Stimulated activated CD8-positive, alpha-beta memory T cell treated with anti-CD3 and anti-CD28 coated beads, Interleukin-15, amount 100 ng/mL, for 48 hours (primary cell): ENCODE data around the gene HADH.
"Not testable (repeated sequence)": the region's sequence is repeated elsewhere in the genome, so short reads cannot be mapped to it uniquely, and the experiment has no call there.

Experiments used
- DNase-seq, 2 donors: peaks; one replicate each; pipeline ENCODE4 v3.0.0-alpha.2; 2020; ENCODE audit warnings: low read depth in 2 of 2

The HADH gene

DNA sequence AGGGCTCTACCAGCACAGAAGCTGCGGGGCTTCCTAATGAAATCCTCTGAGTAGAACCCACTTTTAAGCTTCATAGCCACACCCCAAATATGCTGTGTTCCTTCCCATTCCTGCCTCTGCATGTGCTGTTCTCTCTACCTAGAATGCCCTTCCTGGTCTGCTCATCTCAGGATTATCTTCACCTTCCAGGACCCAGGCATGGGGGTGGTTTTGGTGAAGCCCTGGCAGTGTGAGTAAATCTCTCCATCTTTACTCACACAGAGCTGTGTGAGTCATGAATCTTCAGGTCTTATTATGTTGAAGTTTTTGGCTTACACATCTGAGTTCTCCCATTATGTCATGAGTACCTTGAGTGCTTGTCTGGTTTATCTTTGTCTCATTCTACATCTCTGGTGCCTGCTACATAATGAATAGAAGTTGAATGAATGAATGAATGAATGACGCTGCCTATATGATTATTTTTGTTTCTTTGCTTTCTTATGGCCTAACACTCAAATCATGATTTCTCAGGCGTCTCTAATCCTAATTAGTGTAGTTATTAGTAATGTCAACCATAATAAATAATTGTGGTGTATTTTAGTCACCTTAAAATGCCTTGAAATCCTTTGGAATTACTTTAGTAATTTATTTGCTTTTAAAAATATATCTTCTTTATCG, 41.9 kb downstream of the HADH start:
- no peak for DNase-seq

DNA sequence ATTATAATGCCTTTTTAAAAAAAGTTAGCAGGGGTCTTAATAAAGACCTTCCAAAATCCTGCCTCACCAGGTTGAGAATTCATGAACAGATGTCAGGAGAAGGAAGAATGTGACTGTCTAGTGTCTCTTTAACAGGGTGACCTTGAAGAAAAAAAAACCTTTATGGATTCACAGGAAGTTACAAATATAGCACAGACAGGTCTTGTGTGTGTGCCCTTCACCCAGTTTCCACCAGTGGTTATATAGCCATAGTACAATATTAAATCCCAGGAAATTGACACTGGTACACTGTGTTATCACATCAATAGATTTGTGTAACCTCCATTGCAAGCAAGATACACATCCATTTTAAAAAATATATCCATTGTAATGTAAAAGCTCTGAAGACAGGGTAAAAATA, 43.7 kb downstream of the HADH start:
- DNase-seq = no peak

DNA sequence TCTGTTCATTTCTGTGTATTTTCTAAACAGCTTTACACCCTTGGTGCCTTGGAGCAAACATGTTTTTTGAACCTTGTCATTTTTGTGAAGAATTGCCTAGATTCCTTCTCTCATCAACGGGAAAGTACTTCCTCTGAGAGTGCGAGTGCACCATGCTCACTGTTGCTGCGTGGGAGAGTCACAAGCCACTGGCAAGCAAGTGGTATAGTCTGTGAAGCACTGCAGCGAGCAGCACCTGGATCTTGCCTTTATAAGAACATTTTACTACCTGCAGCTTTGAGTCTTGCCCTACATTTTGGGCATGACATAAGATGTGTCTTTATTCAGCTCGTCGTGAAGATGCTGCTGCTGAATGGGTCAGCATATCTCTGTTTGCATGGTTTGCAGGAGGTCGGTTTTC, 44.9 kb downstream of the HADH start:
- no peak for DNase-seq

DNA sequence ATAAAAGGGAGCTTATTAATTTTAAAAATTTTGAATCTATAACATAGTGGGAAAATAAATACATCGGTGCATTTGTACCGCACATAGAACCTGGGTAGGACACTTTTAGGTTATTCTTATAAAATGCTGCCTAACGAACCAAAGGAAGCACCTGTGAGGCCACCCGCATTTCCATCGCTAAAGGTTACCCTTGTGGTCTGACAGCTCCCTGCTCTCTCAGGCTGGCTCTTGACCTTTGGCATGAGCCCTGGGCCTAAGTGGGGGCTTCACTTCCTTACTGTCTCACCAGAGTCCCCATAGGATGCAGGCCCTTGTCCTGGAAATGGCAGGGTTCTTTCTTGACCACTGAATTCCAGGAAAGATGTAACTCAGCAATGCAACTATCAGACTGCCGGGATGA, 46.0 kb downstream of the HADH start:
- no peak for DNase-seq

DNA sequence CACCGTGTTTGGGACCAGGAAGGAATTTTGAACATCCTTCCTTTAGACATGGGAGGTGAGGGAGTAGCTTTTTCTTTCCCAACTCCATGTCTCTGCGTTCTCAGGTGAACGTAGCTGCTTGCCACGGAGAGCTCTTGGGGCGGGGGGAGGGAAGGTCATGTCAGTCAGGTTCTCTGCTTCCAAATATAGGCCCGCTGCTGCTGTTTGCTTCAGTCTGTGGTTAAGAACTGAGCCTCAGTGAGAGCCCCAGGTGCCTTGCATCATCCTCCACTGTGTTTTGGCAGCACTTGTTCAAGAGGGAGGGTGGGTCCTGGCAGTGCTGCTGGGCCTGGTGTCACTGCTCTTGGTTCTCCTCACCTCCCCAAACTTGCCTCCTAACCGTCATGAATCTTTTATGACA, 46.5 kb downstream of the HADH start:
- peak; percentile 51 to 54 for DNase-seq

DNA sequence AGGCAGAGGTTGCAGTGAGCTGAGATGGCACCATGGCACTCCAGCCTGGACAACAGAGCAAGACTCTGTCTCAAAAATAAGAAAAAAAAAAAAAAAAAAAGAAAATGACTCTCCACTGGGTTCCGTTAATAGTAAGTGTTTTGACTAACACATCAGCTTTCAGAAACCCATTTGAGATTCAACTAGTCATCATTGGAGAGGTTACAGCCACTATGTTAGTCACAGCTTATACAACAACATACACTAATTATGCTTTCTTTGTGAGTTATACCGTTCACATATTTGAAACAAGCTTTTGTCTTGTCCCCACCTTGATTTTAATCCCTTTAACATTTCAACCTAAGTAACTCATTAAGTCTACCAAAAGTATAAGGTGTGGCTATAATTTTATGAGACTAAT, 48.2 kb downstream of the HADH start:
- DNase-seq = no peak

DNA sequence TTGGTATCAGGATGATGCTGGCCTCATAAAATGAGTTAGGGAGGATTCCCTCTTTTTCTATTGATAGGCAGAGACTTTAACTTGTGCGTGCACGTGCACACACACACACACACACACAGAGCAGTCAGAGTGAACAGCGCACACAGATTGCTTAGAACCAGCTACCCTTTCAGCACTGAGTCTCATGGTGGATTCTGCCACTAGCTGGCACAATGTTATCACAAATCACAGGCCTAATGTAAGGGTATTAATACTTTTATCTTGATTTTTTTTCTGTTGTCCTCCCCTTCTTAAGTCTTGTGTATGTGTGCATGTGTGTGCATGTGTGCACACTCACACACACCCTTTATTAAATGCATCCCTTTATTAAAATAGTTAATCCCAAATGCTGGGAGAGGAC, 53.2 kb downstream of the HADH start:
- DNase-seq = no peak

DNA sequence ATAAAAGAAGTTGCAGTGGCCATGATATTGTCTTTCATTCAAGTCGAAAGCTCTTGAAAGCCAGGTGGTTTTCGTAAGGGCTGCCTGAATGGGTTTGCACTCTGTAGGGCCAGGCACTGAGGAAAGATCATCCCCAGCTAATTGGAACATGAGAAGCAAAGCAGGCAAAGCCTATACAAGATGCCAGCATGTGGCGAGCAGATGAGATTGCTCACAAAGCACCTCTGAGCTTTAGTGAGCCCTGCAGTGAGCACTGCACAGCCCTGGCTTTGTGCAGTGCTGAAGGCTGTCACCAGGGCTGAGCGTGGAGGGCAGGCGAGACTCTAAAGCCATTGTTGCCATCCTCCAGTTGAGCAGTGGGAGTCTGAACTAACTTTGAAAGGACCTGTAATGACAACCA, 53.8 kb downstream of the HADH start:
- DNase-seq = no peak

DNA sequence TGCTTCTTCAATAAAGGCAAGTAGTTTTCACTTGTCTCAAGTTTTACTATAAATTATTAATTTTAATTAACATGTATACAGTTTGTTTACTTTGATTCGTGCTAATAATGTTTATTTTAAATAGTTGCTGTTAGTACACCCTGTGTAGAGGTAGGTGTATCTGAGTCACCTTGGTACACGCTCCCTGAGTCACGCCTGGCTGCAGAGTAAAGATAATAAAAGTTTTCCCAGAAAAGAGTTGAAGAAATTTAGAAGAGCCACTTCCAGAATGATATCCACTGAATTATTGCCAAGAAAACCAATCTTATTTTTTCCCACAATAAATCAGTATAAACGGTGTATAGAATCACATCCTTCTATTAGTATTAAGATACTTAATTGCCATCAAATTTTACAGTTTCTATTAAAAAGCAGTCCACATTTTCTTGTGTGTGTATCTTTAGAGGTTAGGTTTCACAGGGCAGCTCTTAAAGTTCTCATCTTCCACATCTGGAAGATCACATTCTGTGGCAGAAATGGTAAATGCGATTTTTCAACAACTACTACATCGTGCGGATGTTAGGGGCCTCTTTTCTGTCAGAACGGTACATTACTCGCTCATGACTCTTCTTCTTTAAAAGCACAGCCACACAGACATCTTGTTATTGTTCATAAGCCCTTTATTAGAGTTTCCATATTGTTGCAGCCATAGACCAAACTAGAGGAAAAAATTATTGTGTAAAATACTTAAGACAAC, 55.4 kb downstream of the HADH start:
- no peak for DNase-seq

DNA sequence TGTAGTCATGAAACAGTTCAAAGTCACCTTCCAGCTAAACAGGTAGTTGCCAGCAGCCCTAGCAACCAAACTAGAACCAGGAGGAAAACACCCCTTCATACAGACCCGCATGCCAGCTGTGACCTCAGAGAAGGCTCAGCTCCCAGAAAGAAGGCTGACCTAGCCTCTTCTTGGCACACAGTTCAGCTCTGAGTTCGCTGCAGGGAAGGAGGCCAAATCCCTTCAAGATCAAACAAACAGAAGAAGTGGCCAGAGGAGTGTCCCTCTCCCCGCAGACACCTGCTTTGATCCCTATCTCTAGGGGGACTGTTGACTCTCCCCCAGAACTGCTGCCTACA, 56.0 kb downstream of the HADH start:
- DNase-seq = no peak

DNA sequence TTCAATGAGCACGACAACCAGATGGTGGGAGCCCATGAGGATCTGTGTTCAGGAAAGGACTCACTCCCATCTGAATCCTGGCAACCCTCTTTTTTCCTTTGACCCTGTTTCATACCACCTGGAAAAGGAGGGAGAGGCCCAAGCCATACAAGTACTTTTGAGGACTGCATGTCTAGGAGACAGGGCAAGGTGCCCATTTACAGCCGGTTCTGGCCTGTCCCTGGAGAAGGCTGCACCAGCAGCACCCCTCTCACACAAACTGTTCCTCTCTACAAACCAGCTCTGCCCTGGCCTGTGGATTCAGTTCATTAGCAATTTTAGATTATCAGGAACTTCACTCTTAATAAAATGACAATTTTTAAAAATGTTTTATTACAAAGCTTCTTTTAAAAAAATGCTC, 57.5 kb downstream of the HADH start:
- DNase-seq = no peak

DNA sequence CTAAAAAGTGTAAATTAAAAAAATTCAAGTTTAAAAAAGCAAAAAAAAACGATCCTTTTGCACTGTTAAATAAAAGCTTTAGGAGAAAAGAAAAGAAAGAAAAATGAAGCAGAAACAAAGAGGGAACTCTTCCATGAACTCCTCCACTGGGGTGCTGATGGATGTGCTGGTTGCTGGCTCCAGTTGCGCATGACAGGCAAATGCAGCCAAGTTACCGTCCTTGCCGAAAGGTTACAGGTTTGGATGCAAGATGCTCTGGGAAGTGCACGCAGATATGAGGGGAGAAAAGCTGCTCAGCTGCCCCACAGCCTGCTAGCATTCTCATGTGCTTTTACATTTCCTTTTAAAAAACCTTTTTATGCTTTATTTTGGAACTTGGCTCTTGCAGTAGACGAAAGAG, 58.5 kb downstream of the HADH start:
- DNase-seq = no peak

DNA sequence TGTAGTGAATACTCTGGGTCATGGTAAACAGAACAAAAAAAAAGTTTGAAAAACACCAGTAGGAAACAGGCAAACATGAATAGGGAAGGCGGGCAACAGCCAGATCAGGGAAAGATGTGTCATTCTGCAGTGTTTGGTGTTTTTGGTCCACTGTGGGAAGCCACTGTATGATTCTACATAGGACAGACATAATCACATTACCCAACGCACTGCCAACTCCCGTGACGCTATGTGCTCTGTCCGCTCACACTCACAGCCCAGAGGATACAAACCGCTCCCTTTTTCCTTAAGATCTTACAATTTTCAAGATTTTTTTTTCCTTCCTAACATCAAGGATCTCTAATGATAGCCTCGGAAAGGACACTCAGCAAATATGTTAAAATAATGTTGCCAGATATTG, 59.3 kb downstream of the HADH start:
- no peak for DNase-seq

DNA sequence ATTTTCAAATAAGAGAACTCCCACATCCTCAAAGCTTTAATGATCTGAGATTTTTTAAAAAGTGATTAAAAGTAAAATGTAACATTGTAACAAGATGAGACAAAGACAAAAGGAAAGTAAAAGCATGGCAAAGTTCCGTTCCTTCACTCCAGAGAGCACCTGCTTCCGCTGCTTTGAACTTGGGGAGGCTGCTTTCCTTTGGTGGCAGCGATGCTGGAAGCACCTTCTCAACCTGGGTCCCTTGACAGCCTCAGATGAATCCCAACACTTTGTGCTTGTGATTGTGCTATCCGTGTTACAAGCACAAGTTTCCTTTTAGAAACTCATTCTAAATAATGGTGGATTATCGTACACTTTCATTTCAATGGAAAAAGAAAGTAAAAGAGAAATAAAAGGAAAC, 59.7 kb downstream of the HADH start:
- no peak for DNase-seq

DNA sequence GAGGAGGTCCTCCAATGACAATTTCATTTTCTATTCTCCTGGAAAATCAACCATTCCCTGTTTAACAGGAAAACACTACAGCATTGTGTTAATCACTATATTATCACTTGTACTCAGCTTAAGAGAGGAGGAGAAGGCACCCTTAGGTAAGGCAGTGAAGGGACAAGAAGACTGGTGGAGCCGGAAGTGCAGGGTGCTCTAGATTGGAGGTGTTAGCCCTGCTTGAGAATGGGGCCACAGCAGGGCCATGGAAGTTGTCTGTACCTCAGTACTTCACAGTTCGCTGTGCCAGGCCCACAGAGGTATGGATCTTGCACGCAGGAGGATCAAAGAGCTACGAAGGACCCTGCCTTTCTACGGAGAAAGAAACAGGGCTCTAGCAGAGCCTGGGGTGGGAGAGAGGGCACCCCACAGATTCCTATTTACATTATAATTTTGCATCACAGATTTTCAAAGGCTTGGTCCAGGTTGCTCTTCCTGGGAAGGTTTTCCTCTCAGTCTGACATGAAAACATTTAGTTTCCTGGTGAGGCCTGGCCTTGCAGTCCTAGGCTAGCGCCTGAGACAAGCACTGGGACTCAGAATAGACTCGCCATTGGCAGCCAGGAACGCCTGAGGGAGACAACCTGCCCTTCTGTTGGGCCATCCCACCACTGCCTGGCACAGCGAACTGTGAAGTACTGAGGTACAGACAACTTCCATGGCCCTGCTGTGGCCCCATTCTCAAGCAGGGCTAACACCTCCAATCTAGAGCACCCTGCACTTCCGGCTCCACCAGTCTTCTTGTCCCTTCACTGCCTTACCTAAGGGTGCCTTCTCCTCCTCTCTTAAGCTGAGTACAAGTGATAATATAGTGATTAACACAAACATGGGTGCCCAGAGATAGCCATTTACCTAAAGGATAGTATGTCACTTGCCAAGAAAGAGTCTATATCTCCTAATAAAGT, 60.8 kb downstream of the HADH start:
- not testable (repeated sequence) for DNase-seq

DNA sequence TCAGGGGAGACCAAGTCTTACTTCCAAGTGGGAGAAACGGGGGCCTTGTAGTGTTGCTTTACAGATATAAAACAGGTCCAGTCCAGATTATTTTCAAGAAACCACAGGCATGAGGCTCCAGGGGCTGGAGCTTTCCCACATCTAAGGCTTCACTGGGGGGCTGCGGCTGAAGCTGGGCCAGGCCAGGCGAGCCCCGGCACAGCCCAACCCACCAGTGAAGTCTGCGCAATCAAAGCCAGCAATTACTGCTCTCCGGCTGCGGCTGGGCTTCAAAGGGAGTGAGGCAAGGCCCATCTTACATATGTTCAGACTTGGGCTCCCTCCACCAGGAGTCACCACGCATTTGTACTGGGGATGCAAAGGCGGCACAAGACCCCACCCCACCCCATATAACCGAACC, 61.7 kb downstream of the HADH start:
- DNase-seq = no peak

DNA sequence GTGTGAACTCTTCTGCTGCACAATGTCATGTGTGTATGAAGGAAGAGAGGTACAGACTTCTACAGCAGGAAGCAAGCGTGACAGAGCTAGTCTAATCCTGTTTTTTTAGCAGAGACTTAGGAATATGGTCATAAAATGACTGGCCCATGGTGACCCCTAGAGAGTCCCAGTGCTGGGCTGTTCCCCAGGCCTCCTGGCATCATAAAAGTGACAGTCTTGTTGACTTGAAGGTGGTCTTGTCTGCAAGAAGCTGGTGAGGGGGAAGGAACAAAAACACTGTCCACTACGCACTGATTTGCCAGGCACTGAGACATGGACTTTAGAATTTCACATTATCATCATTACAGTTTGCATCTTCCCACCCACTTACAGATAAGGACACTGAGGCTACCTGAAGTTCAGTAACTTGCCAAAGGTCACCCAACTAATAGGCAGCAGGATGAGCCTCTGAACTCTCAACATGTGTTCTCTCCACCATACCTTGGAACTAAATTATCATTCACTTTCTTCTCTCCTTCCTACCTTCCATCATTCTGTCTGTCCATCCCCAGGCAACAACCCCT, 63.0 kb downstream of the HADH start:
- no peak for DNase-seq

DNA sequence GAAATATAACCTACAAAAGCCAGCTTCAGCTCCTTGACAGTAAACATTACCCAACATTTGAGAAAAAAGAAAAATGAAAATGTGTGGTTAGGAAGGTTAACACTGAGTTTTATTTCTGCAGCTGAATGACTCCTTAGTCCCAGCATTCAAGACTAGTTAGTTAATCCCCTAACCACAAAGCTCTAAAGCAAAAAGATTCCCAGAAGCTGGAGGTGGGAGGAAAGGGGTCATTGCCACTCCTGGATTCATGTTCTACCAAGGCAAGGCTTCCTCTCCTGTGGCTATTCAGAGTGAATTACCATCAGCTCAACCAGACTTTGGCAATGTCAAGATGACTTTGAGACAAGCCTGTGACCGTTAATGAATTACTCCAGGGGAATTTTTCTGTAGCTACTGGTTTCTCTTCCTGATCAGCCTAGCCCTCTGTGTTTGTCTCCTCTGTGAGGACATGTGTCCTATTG, 63.6 kb downstream of the HADH start:
- DNase-seq = no peak

DNA sequence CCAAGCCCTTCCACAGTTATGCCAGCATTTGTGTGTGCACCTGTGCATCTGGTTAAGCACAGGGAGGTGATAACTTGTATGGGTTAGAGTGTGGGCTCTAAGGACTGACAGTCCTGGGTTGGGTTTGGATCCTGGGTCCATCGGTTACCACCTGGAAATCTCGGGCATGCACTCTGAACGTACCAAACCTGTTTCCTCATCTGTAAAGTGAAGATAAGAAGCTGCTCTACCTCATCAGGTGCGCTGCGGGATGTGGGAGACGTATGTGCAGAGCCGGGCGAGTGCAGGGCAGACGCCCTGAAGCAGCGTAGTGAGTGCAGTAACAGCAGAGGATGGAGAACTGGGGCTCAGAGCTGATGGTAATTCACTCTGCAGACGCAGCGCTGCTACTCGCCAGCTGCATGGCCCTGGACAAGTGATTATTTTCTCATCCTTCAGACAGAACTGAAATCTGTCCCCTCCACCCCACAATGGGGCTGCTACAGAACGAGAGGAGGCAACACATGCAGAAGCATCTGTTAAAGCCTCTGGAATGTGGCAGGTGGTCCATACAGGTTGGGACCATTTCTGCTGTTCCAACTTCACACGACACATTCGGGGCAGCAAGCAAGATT, 64.4 kb downstream of the HADH start:
- no peak for DNase-seq

DNA sequence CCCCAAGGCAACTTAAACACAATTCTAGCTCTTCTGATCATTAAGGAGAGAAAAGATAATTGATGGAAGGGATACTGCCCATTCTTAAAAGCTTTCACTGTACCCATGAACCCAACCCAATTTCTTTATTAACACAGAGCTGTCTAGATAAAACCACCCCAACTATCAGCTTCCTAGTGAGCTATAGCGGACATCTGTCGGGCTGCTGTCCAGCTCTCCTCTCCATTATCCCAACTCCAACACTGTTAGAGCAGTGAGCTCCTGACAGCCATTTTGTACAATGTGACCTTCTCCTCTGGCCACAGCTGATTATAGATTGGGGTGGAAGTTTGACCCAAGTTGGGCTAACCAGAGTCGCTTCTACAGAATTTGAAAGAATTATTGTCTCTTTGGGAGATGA, 66.1 kb downstream of the HADH start:
- no peak for DNase-seq

DNA sequence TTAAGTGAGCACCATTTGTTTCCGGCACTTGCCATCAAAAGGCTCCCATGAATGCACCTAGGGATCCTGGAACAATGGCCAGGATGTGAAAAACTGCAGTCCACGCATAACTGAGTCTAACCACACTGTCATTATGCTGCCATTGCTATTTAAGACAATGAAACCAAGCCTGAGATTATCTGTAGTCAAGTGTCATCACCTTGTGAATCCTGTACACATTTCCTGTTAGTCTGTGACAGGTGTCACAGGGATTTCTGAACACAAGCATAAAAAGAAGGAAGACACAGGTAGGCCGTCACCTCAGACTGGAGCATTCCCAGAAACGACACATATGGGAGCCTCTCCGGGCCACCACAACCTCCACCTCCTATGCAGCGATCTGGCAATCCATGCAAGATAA, 66.7 kb downstream of the HADH start:
- no peak for DNase-seq
